CD4-positive, CD25-positive, alpha-beta regulatory T cell (primary cell): ENCODE measurements around the gene DISP2. TPM values are rescaled to one million over a fixed set of nuclear protein-coding genes. Genes with fewer than 3 reads are reported as not detected.

Experiments
- ATAC-seq, 2 donors: fragments of 150-1000 bp; cut with Tn5 transposase; one replicate each; pipeline ENCODE4 v1.10.0; 2021; ENCODE audit warnings: low read depth in 2 of 2, moderate number of reproducible peaks in 2 of 2, moderate library complexity in 1 of 2
- DNase-seq, 3 donors: peaks; one replicate each; pipeline versions ENCODE4 v3.0.0 to v3.0.0-alpha.2; 2012 to 2022; ENCODE audit warnings: mixed read lengths in 1 of 3
- H3K27ac ChIP-seq: one replicate; pipeline ENCODE4 v1.7.0; 2013; ENCODE audit warnings: mild to moderate bottlenecking, low read length; ENCODE audit not compliant: insufficient read depth, poor library complexity, severe bottlenecking
- H3K27me3 ChIP-seq: one replicate; pipeline ENCODE4 v1.7.0; 2013; ENCODE audit warnings: low read length; ENCODE audit not compliant: control insufficient read depth, insufficient read depth
- H3K36me3 ChIP-seq: one replicate; pipeline ENCODE4 v1.7.0; 2013; ENCODE audit warnings: mild to moderate bottlenecking, low read length, moderate library complexity; ENCODE audit not compliant: control insufficient read depth, insufficient read depth
- H3K4me1 ChIP-seq: 2 replicates; pipeline ENCODE4 v1.7.0; 2013; ENCODE audit warnings: mild to moderate bottlenecking, low read length; ENCODE audit not compliant: insufficient read depth, control insufficient read depth, poor library complexity, severe bottlenecking
- H3K4me3 ChIP-seq: one replicate; pipeline ENCODE4 v1.7.0; 2013; ENCODE audit warnings: low read depth, mild to moderate bottlenecking, low read length, moderate library complexity
- H3K9me3 ChIP-seq, 2 experiments: 1 replicate in 1 of 2; 2 replicates in 1 of 2; pipeline ENCODE4 v1.7.0; 2013; ENCODE audit warnings: low read length in 2 of 2, mild to moderate bottlenecking in 1 of 2, moderate library complexity in 1 of 2; ENCODE audit not compliant: control insufficient read depth in 2 of 2
- H3K27ac Mint-ChIP-seq, 3 donors: one replicate each; pipeline ENCODE4 v1.8.0; 2020 to 2022; ENCODE audit warnings: mild to moderate bottlenecking in 3 of 3, mixed read lengths in 3 of 3, moderate library complexity in 2 of 3
- H3K27me3 Mint-ChIP-seq: one replicate; pipeline ENCODE4 v1.8.0; 2022; ENCODE audit warnings: mild to moderate bottlenecking, mixed read lengths
- H3K36me3 Mint-ChIP-seq: one replicate; pipeline ENCODE4 v1.8.0; 2020; ENCODE audit warnings: mixed read lengths
- H3K4me1 Mint-ChIP-seq, 4 donors: one replicate each; pipeline ENCODE4 v1.8.0; 2020 to 2022; ENCODE audit warnings: mixed read lengths in 4 of 4, mild to moderate bottlenecking in 1 of 4
- H3K4me3 Mint-ChIP-seq, 4 donors: one replicate each; pipeline ENCODE4 v1.8.0; 2020 to 2022; ENCODE audit warnings: mild to moderate bottlenecking in 4 of 4, mixed read lengths in 4 of 4, moderate library complexity in 3 of 4
- H3K9me3 Mint-ChIP-seq, 7 donors: one replicate each; pipeline ENCODE4 v1.8.0; 2020 to 2022; ENCODE audit warnings: mixed read lengths in 7 of 7, mild to moderate bottlenecking in 3 of 7, moderate library complexity in 2 of 7
- polyA plus RNA-seq, 4 donors: library from polyadenylated mRNA; unstranded; fragments of 300-500 nt; fragmentation: Illumina TruSeq; gene quantifications; one replicate each; pipeline ENCODE4 v1.2.3, GENCODE V29; 2021
- total RNA-seq: library from RNA; stranded (reverse); gene quantifications from one replicate; pipeline ENCODE4 v1.2.3, GENCODE V29; 2022

The DISP2 gene
- total and polyA plus RNA-seq, 5 donors from 2014 or later: 0.10 to 0.54 (median 0.22) TPM

DNA sequence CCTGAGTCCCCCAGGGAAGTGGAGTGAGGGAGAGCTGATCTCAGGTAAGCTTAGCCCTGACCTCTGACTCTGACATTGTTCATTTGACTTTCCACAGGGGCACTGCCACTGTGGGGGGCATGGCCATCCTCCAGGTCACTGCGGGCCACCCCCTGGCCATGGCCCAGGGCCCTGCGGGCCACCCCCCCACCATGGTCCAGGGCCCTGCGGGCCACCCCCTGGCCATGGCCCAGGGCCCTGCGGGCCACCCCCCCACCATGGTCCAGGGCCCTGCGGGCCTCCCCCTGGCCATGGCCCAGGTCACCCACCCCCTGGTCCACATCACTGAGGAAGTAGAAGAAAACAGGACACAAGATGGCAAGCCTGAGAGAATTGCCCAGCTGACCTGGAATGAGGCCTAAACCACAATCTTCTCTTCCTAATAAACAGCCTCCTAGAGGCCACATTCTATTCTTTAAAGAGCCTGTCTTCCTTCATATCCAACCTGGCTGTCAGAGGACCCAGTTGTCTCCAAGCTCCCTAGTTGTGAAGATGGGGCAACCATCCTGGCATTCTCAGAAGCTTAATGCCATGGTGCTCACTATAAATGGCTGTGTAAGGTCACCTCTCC is 1.9 kb upstream of the DISP2 start:
- Mint-ChIP-seq H3K4me1 (peaks cover 0 to 14% (median 6%) of the 10 kb centered on the region in 4 donors), H3K36me3 (no peaks in the 10 kb centered on the region), H3K27ac (no peak overlapping the region), H3K4me3 (peak overlapping the region in 2 of 4 donors; percentile 22 to 74), H3K27me3 (peaks cover 10% of the 10 kb centered on the region), H3K9me3 (peaks cover 0 to 1% (median 0%) of the 10 kb centered on the region in 7 donors)
- DNase-seq (no peak), ATAC-seq (no peak)
- Histone ChIP-seq H3K36me3 (no peaks in the 10 kb centered on the region), H3K9me3 (no peaks in the 10 kb centered on the region), H3K27me3 (no peaks in the 10 kb centered on the region), H3K4me1 (peaks cover 15% of the 10 kb centered on the region), H3K27ac (no peak overlapping the region), H3K4me3 (no peak overlapping the region)

DNA sequence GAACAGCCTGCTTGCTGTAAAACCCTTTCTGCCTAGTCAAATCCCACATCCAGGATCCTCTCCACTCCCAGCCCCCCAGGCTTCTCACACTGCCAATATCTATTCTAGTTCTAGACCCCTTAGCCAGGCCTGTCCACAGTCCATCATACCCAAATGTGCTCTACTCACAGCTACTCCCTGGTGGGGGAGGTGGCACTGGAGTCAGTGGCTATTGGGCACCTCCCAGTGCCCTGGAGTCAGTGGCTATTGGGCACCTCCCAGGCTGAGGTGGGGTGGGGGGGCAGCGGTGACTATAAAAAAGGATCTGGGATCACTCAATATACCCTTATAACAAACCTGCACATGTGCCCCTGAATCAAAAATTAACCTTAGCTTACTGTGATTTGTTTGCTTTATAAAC is 773 bp upstream of the DISP2 start:
- H3K27ac ChIP-seq: no peak overlapping the region
- Mint-ChIP-seq H3K4me3 (peak overlapping the region; percentile 15 to 92 (median 80)), H3K9me3 (peaks cover 0 to 1% (median 0%) of the 10 kb centered on the region in 7 donors), H3K36me3 (peaks cover 3% of the 10 kb centered on the region), H3K27me3 (peaks cover 10% of the 10 kb centered on the region), H3K4me1 (peaks cover 0 to 17% (median 8%) of the 10 kb centered on the region in 4 donors), H3K27ac (no peak overlapping the region)
- ATAC-seq (no peak), DNase-seq (no peak)
- no peaks in the 10 kb centered on the region for H3K9me3 ChIP-seq
- no peaks in the 10 kb centered on the region for H3K27me3 ChIP-seq
- peak overlapping the region; percentile 44 for H3K4me3 ChIP-seq
- H3K4me1 ChIP-seq: peaks cover 15% of the 10 kb centered on the region
- H3K36me3 ChIP-seq: no peaks in the 10 kb centered on the region

GRCh38 chr15:40358471-40359353 is 693 bp downstream of the DISP2 start:
- ATAC-seq (peak in 1 of 2 donors; percentile 17), DNase-seq (peak in 2 of 3 donors; percentile 33 to 44)
- peak overlapping the region; percentile 35 for H3K4me3 ChIP-seq
- Mint-ChIP-seq H3K27me3 (peaks cover 6% of the 10 kb centered on the region), H3K4me1 (peaks cover 0 to 25% (median 10%) of the 10 kb centered on the region in 4 donors), H3K27ac (peak overlapping the region in 1 of 3 donors; percentile 15), H3K9me3 (no peaks in the 10 kb centered on the region), H3K4me3 (peak overlapping the region; percentile 74 to 88 (median 81)), H3K36me3 (peaks cover 8% of the 10 kb centered on the region)
- no peaks in the 10 kb centered on the region for H3K27me3 ChIP-seq
- peaks cover 15% of the 10 kb centered on the region for H3K4me1 ChIP-seq
- H3K27ac ChIP-seq: no peak overlapping the region
- H3K9me3 ChIP-seq: no peaks in the 10 kb centered on the region
- H3K36me3 ChIP-seq: no peaks in the 10 kb centered on the region

- H3K4me3 ChIP-seq: no peak overlapping the region
- ATAC-seq: no peak
- H3K9me3 ChIP-seq: no peaks in the 10 kb centered on the region
- Mint-ChIP-seq H3K27me3 (peaks cover 5% of the 10 kb centered on the region), H3K4me1 (peaks cover 0 to 31% (median 9%) of the 10 kb centered on the region in 4 donors), H3K9me3 (no peaks in the 10 kb centered on the region), H3K4me3 (peak overlapping the region in 3 of 4 donors; percentile 74 to 88 (median 74)), H3K27ac (no peak overlapping the region), H3K36me3 (peaks cover 8% of the 10 kb centered on the region)
- no peaks in the 10 kb centered on the region for H3K27me3 ChIP-seq
- H3K27ac ChIP-seq: no peak overlapping the region
- H3K36me3 ChIP-seq: no peaks in the 10 kb centered on the region
- no peak for DNase-seq
- peaks cover 15% of the 10 kb centered on the region for H3K4me1 ChIP-seq
Observed at GRCh38 chr15:40360015-40360414, 2.0 kb downstream of the DISP2 start.

DNA sequence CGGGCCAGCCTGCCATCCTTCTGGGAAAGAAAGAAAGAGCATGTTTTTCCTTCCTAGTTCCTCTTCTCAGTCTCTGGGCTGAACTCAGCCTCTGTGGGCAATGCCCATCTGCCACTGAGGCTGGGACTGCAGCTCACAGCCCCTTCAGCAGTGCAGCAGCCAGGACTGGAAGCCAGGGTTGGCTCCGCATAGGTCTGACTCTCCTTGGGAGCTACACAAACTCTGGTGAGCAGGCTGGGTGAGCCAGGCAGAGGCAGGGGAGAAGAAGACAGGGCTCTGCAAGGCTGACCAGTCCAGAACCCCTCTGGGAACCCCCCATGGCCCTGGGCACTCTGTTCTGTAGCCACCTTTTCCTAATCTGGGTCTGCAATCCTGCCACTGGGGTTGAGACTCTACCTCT is 3.6 kb downstream of the DISP2 start:
- no peak for ATAC-seq
- no peaks in the 10 kb centered on the region for H3K9me3 ChIP-seq
- no peaks in the 10 kb centered on the region for H3K36me3 ChIP-seq
- no peaks in the 10 kb centered on the region for H3K27me3 ChIP-seq
- H3K4me3 Mint-ChIP-seq: peak overlapping the region in 1 of 4 donors; percentile 60
- peaks cover 21% of the 10 kb centered on the region for H3K4me1 ChIP-seq
- H3K36me3 Mint-ChIP-seq: peaks cover 8% of the 10 kb centered on the region
- DNase-seq: no peak
- peaks cover 0 to 47% (median 12%) of the 10 kb centered on the region in 4 donors for H3K4me1 Mint-ChIP-seq
- no peak overlapping the region for H3K27ac ChIP-seq
- H3K27ac Mint-ChIP-seq: no peak overlapping the region
- H3K9me3 Mint-ChIP-seq: peaks cover 0 to 1% (median 0%) of the 10 kb centered on the region in 7 donors
- peaks cover under 1% of the 10 kb centered on the region for H3K27me3 Mint-ChIP-seq
- H3K4me3 ChIP-seq: no peak overlapping the region

GRCh38 chr15:40363611-40364010 is 5.6 kb downstream of the DISP2 start:
- H3K36me3 ChIP-seq: no peaks in the 10 kb centered on the region
- Mint-ChIP-seq H3K4me3 (peak overlapping the region in 1 of 4 donors; percentile 54), H3K27ac (no peak overlapping the region), H3K27me3 (no peaks in the 10 kb centered on the region), H3K4me1 (peaks cover 5 to 51% (median 18%) of the 10 kb centered on the region in 4 donors), H3K9me3 (peaks cover 0 to 1% (median 0%) of the 10 kb centered on the region in 7 donors), H3K36me3 (peaks cover 8% of the 10 kb centered on the region)
- ATAC-seq (no peak), DNase-seq (no peak)
- no peaks in the 10 kb centered on the region for H3K27me3 ChIP-seq
- H3K9me3 ChIP-seq: no peaks in the 10 kb centered on the region
- no peak overlapping the region for H3K27ac ChIP-seq
- peaks cover 26% of the 10 kb centered on the region for H3K4me1 ChIP-seq
- no peak overlapping the region for H3K4me3 ChIP-seq

GRCh38 chr15:40364251-40364650 is 6.2 kb downstream of the DISP2 start:
- Mint-ChIP-seq H3K4me1 (peaks cover 5 to 50% (median 17%) of the 10 kb centered on the region in 4 donors), H3K27me3 (no peaks in the 10 kb centered on the region), H3K27ac (no peak overlapping the region), H3K4me3 (peak overlapping the region in 1 of 4 donors; percentile 44), H3K36me3 (peaks cover 8% of the 10 kb centered on the region), H3K9me3 (peaks cover 0 to 1% (median 0%) of the 10 kb centered on the region in 7 donors)
- H3K9me3 ChIP-seq: no peaks in the 10 kb centered on the region
- no peaks in the 10 kb centered on the region for H3K27me3 ChIP-seq
- no peak overlapping the region for H3K27ac ChIP-seq
- H3K4me1 ChIP-seq: peaks cover 22% of the 10 kb centered on the region
- no peak for DNase-seq
- no peak overlapping the region for H3K4me3 ChIP-seq
- H3K36me3 ChIP-seq: no peaks in the 10 kb centered on the region
- ATAC-seq: no peak
